Sigmoid colon (tissue), 7 donors: ENCODE data around the gene TOMM34. TPM values are rescaled to one million over a fixed set of nuclear protein-coding genes. Genes with fewer than 3 reads are reported as not detected.
A peak's percentile ranks its signal among the peaks of the same experiment; 100 is the strongest.

Experiments used
- DNase-seq: peaks from one replicate; pipeline ENCODE4 v3.0.0-alpha.2; 2019
- H3K27ac ChIP-seq, 4 donors: fragments of 200-600 bp; sonication (generic); one replicate each; pipeline ENCODE4 v1.5.1; 2016 to 2019; ENCODE audit warnings: mild to moderate bottlenecking in 1 of 4
- H3K27me3 ChIP-seq, 3 donors: fragments of 200-600 bp; sonication (generic); one replicate each; pipeline ENCODE4 v1.5.1; 2019; ENCODE audit warnings: mild to moderate bottlenecking in 1 of 3
- H3K36me3 ChIP-seq, 4 donors: fragments of 200-600 bp; sonication (generic); one replicate each; pipeline ENCODE4 v1.5.1; 2016 to 2019
- H3K4me1 ChIP-seq, 4 donors: fragments of 200-600 bp; sonication (generic); one replicate each; pipeline ENCODE4 v1.5.1; 2017 to 2019
- H3K4me3 ChIP-seq, 4 donors: fragments of 200-600 bp; sonication (generic); one replicate each; pipeline ENCODE4 v1.5.1; 2017 to 2019; ENCODE audit warnings: mild to moderate bottlenecking in 2 of 4, moderate library complexity in 1 of 4
- H3K9me3 ChIP-seq, 4 donors: fragments of 200-600 bp in 3 of 4; sonication (generic) in 3 of 4; one replicate each; pipeline versions ENCODE4 v1.5.1 to v1.6.1; 2013 to 2019
- CTCF ChIP-seq, 4 experiments: fragments of 450-650 bp in 3 of 4; fragments of 200-600 bp in 1 of 4; IDR thresholded peaks; one replicate each; pipeline ENCODE4 v1.5.1; 2016 to 2019; ENCODE audit warnings: antibody characterized with exemption in 4 of 4, mild to moderate bottlenecking in 3 of 4, moderate library complexity in 2 of 4
- EP300 ChIP-seq, 4 donors: sonication (generic); formaldehyde crosslinking; IDR thresholded peaks; one replicate each; pipeline ENCODE4 v1.6.1; 2017; ENCODE audit warnings: antibody characterized with exemption in 4 of 4
- POLR2A ChIP-seq, 2 donors: fragments of 450-650 bp; IDR thresholded peaks; one replicate each; pipeline ENCODE4 v1.6.1; 2016; ENCODE audit warnings: antibody characterized with exemption in 2 of 2, mild to moderate bottlenecking in 2 of 2, moderate library complexity in 2 of 2
- POLR2AphosphoS5 ChIP-seq, 4 donors: sonication (generic); formaldehyde crosslinking; IDR thresholded peaks; one replicate each; pipeline ENCODE4 v1.6.1; 2017; ENCODE audit warnings: antibody characterized with exemption in 4 of 4
- WGBS, 2 donors: extraction: QIAGEN DNeasy Blood & Tissue Kit; methylation state at CpG; one replicate each; pipeline ENCODE4 v1.1.7; 2013; 5-methylcytosine and 5-hydroxymethylcytosine counted together
- intact Hi-C: fragments of 100-400 bp; cut with DNase I; formaldehyde crosslinking; loops from one replicate; pipeline ENCODE4 v1.15.1; 2023
- polyA plus RNA-seq, 3 donors: library from polyadenylated mRNA; stranded (reverse); fragments of 200-250 nt; gene quantifications; one replicate each; pipeline ENCODE4 v1.2.3, GENCODE V29; 2013
- total RNA-seq, 4 donors: library from RNA; depleted of rRNA; stranded (reverse); fragments of >200 nt; gene quantifications; one replicate each; pipeline ENCODE4 v1.1.0, GENCODE V29; 2016
- donor health status: healthy with polysubstance abuse.
- donor health status: Bipolar disorder and iron deficiency.
- donor health status: healthy.

The TOMM34 gene
- total and polyA plus RNA-seq, 7 donors = 7.2 to 27.3 (median 9.2) TPM

DNA sequence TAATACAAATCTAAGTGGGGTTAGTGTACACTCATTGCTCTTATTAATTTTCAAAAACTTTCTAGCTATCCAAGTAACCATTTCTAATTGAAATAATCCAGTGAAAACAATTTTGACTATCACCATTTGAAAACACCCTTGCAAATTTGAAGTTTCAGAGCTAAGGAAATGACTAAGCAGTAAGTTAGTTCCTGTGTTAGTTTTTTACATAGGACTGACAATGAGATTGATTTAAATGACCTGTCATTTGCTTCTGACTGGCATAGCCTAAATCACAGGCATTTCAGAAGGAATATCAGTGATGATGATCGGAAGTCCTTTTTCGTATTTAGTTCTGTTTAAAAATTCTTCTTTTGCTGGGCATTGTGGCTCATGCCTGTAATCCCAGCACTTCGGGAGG, 33.1 kb upstream of the TOMM34 start:
- H3K4me1 ChIP-seq = peaks cover 0 to 18% (median 5%) of the 10 kb centered on the region in 4 donors
- intact Hi-C loops = no loop called here
- TF ChIP-seq POLR2AphosphoS5 (IDR thresholded peaks at IDR 0.05) = no peak
- no peak for TF ChIP-seq EP300 (IDR thresholded peaks at IDR 0.05)
- no peak for TF ChIP-seq CTCF (IDR thresholded peaks at IDR 0.05)
- TF ChIP-seq POLR2A (IDR thresholded peaks at IDR 0.05) = no peak

GRCh38 chr20:44990957-44991356, 30.8 kb upstream of the TOMM34 start:
- H3K9me3 ChIP-seq = no peaks in the 10 kb centered on the region
- H3K4me3 ChIP-seq = peak overlapping the region in 1 of 4 donors; percentile 7
- H3K27ac ChIP-seq = peak overlapping the region; percentile 26 to 54 (median 36)
- no peak for DNase-seq
- intact Hi-C loops = no loop called here
- no peak for TF ChIP-seq CTCF (IDR thresholded peaks at IDR 0.05)
- TF ChIP-seq POLR2AphosphoS5 (IDR thresholded peaks at IDR 0.05) = no peak
- TF ChIP-seq EP300 (IDR thresholded peaks at IDR 0.05) = no peak
- TF ChIP-seq POLR2A (IDR thresholded peaks at IDR 0.05) = no peak
- no peaks in the 10 kb centered on the region for H3K27me3 ChIP-seq
- H3K36me3 ChIP-seq = peaks cover 0 to 31% (median 2%) of the 10 kb centered on the region in 4 donors
- peaks cover 0 to 18% (median 5%) of the 10 kb centered on the region in 4 donors for H3K4me1 ChIP-seq

More for the DNA sequence above, 33.1 kb upstream of the TOMM34 start:
- Histone ChIP-seq H3K4me3 (no peak overlapping the region), H3K36me3 (peaks cover 0 to 35% (median 11%) of the 10 kb centered on the region in 4 donors), H3K27me3 (no peaks in the 10 kb centered on the region), H3K27ac (no peak overlapping the region), H3K9me3 (no peaks in the 10 kb centered on the region)
- 82 to 90% methylated on average over 3 of the region's 3 CpGs for WGBS, 2 donors
- DNase-seq = no peak

- H3K27me3 ChIP-seq = no peaks in the 10 kb centered on the region
- no peaks in the 10 kb centered on the region for H3K9me3 ChIP-seq
- H3K4me1 ChIP-seq = peaks cover 0 to 18% (median 5%) of the 10 kb centered on the region in 4 donors
- peak overlapping the region in 1 of 4 donors; percentile 7 for H3K4me3 ChIP-seq
- TF ChIP-seq POLR2A (IDR thresholded peaks at IDR 0.05) (no peak), EP300 (IDR thresholded peaks at IDR 0.05) (no peak), POLR2AphosphoS5 (IDR thresholded peaks at IDR 0.05) (no peak), CTCF (IDR thresholded peaks at IDR 0.05) (no peak)
- peaks cover 0 to 30% (median 2%) of the 10 kb centered on the region in 4 donors for H3K36me3 ChIP-seq
- 53 to 83% methylated on average over 3 of the region's 3 CpGs for WGBS, 2 donors
- intact Hi-C loops = no loop called here
- no peak for DNase-seq
- H3K27ac ChIP-seq = peak overlapping the region; percentile 26 to 54 (median 36)
Observed at GRCh38 chr20:44990425-44990824, 30.2 kb upstream of the TOMM34 start.

DNA sequence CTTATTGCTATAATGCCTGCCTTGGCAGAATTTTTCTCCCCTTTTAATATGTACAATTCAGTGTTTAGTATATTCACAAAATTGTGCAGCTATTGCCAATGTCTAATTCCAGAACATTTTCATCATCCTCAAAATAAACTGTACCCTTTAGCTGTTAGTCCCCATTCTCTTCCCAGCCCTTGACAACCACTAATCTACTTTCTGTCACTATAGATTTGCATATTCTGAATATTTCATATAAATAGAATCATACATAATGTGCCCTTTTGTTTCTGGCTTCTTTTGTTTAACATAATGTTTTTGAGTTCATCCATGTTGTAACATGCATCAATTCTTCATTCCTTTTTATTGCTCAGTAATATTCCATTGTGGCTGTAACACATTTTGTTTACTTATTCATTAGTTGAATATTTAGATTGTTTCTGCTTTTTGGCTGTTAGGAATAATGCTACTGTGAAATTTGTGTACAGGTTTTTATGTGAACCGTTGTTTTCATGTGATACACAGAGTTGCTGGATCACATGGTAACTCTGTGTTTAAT, 28.5 kb upstream of the TOMM34 start:
- TF ChIP-seq CTCF (IDR thresholded peaks at IDR 0.05) (no peak), POLR2A (IDR thresholded peaks at IDR 0.05) (no peak), POLR2AphosphoS5 (IDR thresholded peaks at IDR 0.05) (no peak), EP300 (IDR thresholded peaks at IDR 0.05) (no peak)
- Histone ChIP-seq H3K9me3 (no peaks in the 10 kb centered on the region), H3K4me3 (no peak overlapping the region), H3K27me3 (no peaks in the 10 kb centered on the region), H3K4me1 (peaks cover 0 to 18% (median 6%) of the 10 kb centered on the region in 4 donors), H3K27ac (no peak overlapping the region), H3K36me3 (peaks cover 0 to 37% (median 2%) of the 10 kb centered on the region in 4 donors)
- DNase-seq = no peak
- 88 to 98% methylated on average over 1 of the region's 1 CpG for WGBS, 2 donors
- intact Hi-C loops = no loop called here
